AG10803 (cell line): ENCODE data around the gene CHRNE.

Experiments
- DNase-seq: peaks from one replicate; pipeline ENCODE4 v3.0.0; 2010; ENCODE audit warnings: low read depth
- H3K4me3 ChIP-seq: 2 replicates; pipeline ENCODE4 v1.5.1; 2011; ENCODE audit warnings: mild to moderate bottlenecking, low read length, control low read depth
- TF ChIP-seq, protein P1 (sequence below): conservative IDR thresholded peaks from 2 replicates; pipeline ENCODE4 v1.5.1; 2011; ENCODE audit warnings: mild to moderate bottlenecking, low read length, control low read depth, inconsistent platforms

The CHRNE gene

DNA sequence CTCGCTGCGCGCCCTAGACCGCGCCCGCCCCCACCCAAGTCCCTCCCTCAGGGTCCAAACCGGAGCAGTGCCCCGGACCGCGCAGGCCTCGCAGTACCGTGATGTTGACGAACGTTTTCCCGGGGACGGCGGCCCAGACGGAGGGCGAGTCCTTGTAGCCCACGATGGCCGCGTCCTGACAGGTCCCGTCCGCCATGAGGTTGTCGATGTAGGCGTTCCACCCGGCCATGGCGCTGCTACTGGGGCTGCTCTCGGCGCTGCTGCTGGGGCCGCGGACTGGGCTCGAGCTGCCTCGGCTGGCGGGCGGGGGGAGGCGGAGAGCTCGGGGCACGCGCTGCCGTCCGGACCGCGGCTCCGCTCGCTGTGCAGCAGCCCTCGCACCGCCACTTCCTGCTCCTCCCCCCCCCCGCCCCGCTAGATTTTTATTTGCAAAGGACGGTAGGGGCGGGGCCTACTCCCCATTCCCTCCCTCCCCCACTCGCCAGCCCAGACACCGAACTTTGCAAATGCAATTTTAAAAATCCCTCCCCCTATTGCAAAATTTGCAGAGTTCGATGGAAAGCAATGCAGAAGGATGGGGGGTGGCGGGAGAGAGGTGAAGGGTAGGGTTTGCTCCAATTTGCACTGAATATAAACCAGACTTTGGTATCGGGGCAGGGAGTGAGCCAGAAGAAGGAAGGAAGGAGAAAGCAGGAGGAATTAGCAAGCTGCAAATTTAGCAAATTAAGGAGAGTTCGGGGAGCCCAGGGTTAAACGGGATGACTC is 45.5 kb upstream of the CHRNE start, which contains the start of gene PFN1:
TSS of gene PFN1 (minus strand) at position 365 of the 765 bp plus-strand sequence. CDS start at position 229, 136 bp downstream.
- peak; percentile 94 for DNase-seq
- peak within 1 kb of the TSS; percentile 97 for H3K4me3 ChIP-seq
- TF ChIP-seq, protein P1, sequence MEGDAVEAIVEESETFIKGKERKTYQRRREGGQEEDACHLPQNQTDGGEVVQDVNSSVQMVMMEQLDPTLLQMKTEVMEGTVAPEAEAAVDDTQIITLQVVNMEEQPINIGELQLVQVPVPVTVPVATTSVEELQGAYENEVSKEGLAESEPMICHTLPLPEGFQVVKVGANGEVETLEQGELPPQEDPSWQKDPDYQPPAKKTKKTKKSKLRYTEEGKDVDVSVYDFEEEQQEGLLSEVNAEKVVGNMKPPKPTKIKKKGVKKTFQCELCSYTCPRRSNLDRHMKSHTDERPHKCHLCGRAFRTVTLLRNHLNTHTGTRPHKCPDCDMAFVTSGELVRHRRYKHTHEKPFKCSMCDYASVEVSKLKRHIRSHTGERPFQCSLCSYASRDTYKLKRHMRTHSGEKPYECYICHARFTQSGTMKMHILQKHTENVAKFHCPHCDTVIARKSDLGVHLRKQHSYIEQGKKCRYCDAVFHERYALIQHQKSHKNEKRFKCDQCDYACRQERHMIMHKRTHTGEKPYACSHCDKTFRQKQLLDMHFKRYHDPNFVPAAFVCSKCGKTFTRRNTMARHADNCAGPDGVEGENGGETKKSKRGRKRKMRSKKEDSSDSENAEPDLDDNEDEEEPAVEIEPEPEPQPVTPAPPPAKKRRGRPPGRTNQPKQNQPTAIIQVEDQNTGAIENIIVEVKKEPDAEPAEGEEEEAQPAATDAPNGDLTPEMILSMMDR = no peak

DNA sequence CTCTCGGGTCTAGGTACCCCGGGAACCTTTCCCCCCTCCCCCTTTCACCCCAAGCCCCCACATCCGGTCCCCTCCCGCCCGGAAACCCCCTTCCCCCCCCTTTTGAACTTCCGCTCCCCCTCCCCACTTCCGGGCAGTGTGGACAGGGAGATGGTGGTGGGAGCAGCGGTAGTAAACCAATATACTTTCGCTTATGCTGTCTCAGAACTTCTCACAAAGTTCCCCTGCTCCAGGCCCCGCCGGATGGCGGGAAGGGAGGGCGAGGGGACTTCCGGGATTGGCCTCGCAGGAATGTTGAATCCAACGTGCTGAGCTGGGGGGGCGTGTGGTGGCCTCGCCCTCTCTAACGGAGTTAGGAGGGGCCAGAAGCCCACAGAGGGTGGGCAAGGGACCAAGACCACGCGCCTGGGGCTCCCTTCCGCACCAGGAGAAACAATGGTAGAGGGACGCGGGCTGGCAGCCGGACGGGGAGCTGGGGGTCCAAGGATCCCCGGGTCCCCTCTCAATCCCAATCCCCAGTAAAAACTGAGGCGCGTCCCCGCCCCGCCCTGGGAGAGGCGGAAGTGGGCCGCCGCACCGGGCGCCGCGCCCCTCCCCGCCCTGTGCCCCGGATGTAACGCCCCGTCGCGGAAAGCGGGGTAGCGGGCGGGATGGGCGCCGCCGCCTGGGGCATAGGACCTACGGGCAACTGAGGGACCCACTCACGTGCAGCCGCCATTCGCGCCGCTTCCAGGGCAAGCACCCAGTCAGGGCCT is 44.7 kb upstream of the CHRNE start:
- H3K4me3 ChIP-seq = peak overlapping the region; percentile 97
- peak; percentile 40 for DNase-seq
- TF ChIP-seq, protein P1 = no peak

DNA sequence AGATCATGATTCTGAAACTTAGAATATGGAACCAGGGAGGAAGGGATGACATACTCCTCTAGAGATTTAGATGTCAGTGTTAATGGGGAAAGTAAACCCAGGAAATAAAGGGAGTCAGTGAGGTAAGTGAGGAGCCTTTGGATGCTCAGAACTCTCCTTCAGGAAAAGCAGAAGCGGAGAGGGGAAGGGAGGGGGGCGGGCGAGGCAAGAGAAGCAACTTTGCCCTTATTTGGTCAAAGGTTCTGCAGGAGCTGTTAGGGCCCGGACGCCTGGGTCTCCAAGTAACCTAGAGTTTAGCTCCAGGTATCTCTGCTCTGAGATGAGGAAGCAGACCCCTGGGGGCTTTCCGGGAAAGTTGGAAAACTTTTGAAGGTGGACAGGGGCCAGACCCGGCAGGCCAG is 44.1 kb upstream of the CHRNE start:
- TF ChIP-seq, protein P1 = no peak
- DNase-seq = no peak
- H3K4me3 ChIP-seq = peak overlapping the region; percentile 97

DNA sequence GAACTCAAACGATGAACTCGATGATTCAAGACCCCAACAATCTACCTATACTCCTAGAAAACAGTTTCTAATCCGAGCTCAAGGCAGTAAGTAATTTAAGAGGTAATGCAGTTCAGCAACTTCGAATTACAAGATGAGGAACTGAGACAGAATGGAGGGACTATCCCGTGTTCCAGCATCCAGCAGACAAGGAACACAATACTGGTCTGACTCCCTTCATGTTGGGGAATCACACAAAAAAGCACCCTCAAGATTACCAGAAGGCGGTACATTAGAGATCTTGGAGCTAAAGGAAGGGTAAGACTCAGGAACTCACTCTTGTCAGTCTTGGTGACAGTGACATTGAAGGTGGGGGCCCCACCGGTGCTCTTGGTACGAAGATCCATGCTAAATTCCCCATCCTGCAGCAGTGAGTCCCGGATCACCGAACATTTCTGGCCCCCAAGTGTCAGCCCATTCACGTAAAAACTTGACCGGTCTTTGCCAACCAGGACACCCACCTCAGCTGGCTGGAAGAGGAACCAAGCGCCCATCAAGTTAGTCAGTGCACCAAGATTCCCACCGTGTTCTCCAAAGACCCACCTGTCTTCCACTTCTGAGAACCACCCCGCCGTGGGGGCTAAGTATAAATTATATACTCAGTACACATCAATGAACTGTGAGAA is 43.5 kb upstream of the CHRNE start:
- TF ChIP-seq, protein P1 = no peak
- no peak for DNase-seq
- peak overlapping the region; percentile 97 for H3K4me3 ChIP-seq

DNA sequence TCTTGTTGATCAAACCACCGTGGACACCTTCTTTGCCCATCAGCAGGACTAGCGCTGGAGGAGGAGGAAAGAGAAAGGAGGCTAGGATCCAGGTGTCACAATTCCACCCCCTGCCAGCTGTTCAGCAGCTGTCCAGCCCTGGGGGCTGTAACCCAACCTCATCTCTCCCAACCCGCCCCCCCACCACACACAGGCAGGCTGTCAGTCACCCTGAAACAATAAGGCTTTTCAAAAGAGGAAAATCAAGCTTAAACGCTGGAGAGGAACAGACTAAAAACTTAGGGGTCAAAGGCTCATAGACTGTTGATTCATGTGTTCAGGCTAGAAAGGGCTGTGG is 43.0 kb upstream of the CHRNE start:
- DNase-seq = no peak
- TF ChIP-seq, protein P1 = no peak
- peak overlapping the region; percentile 97 for H3K4me3 ChIP-seq

DNA sequence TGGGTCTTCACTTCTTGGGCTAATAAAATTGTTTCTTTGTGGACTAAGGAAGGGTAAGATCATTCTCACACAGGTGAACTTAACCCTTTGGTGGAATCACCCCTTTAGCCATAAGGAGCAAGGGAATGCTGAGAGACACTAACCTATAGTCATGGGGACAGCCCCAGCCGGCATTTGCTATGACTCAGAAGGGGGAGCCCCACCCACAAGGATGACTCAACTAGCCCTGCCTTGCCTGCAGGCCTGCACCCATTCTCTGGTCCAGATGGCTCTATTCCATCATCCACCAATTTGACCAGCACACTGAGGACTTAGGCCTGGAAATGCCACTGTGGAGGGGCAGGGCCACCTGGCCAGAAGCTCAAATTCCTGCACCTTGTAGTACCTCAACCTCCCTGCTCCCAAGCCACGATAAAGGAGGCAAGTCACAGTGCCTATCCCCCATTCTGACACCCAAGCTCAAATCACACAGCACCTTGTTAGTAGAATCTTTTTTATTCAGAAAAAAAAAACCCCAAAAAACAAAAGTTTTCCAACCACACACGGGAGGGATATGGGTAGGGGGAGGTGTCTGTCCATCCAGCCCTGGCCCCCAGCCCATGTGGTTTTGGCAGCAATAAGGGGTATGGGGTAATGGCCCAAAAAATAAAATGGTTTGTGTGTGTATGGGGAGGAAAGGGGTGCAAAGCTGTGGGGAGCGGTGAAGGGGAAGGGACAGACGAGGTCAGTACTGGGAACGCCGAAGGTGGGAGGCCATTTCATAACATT is 42.5 kb upstream of the CHRNE start:
- peak overlapping the region; percentile 97 for H3K4me3 ChIP-seq
- DNase-seq = peak; percentile 91
- TF ChIP-seq, protein P1 = no peak
